Tibial artery (tissue), 4 donors: ENCODE measurements around the gene SYCE3.

Experiments
- DNase-seq, 2 donors: peaks; one replicate each; pipeline ENCODE4 v3.0.0-alpha.2; 2019
- H3K27ac ChIP-seq, 2 donors: fragments of 200-600 bp; sonication (generic) in 1 of 2; 1 replicate in 1 of 2; 2 replicates in 1 of 2; pipeline ENCODE4 v1.5.1; 2018 to 2019; ENCODE audit warnings: mild to moderate bottlenecking in 1 of 2
- H3K27me3 ChIP-seq, 2 donors: fragments of 200-600 bp; sonication (generic) in 1 of 2; one replicate each; pipeline versions ENCODE4 v1.5.1 to v1.6.0; 2016 to 2019
- H3K36me3 ChIP-seq, 3 donors: fragments of 200-600 bp; sonication (generic) in 2 of 3; one replicate each; pipeline ENCODE4 v1.5.1; 2016 to 2019; ENCODE audit warnings: mild to moderate bottlenecking in 2 of 3
- H3K4me1 ChIP-seq, 4 donors: fragments of 200-600 bp; sonication (generic) in 2 of 4; 1 replicate in 3 of 4; 2 replicates in 1 of 4; pipeline ENCODE4 v1.5.1; 2016 to 2019
- H3K4me3 ChIP-seq, 2 donors: fragments of 200-600 bp; sonication (generic) in 1 of 2; 1 replicate in 1 of 2; 2 replicates in 1 of 2; pipeline ENCODE4 v1.5.1; 2018 to 2019; ENCODE audit warnings: mild to moderate bottlenecking in 2 of 2
- H3K9me3 ChIP-seq, 3 donors: fragments of 200-600 bp; sonication (generic) in 1 of 3; one replicate each; pipeline ENCODE4 v1.5.1; 2016 to 2019
- CTCF ChIP-seq, 2 experiments: fragments of 200-600 bp in 1 of 2; fragments of 450-650 bp in 1 of 2; IDR thresholded peaks; one replicate each; pipeline ENCODE4 v1.5.1; 2017 to 2019; ENCODE audit warnings: antibody characterized with exemption in 2 of 2, mild to moderate bottlenecking in 1 of 2, moderate library complexity in 1 of 2
- intact Hi-C: fragments of 100-400 bp; cut with DNase I; formaldehyde crosslinking; loops from one replicate; pipeline ENCODE4 v1.15.0; 2023; ENCODE audit warnings: low total_unique reads

The SYCE3 gene

DNA sequence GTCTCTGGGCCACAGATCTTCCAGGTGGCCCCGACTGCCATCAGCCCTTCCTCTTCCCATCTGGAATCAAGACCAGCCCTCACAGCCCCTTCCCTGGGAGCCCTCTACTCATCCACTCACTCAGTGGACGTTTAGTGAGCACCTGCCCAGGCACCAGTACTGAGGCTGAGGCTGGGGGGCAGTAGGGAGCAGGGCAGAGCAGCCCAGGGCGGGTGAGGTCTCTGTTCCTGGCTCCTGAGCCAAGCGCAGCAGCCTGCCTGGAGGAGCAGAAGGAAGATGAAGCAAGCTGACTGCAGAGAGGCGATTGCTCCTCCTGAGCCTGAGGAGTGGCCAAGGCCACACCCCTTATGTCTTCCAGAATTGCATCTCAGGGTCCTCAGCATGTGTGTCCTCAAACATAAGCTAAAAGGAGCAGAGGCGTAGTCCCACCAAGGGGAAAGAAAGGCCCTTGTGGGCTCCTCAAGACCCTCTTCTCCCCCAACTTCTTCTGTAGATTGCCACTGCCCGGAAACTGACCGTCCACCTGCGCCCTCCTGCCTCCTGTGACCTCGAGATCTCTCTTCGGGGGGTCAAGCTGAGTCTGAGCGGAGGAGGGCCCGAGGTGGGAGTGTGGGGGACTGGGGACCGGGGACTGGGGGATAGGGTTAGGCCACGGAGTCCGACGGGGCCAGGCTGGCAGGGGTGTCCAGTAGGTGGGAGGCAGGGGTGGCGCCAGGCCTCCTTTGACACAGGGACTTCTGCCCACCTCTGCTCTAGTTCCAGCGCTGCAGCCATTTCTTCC lies 43.6 kb upstream of the SYCE3 start:
- no peaks in the 10 kb centered on the region for H3K36me3 ChIP-seq
- DNase-seq: no peak
- intact Hi-C loops: no loop called here
- TF ChIP-seq CTCF (IDR thresholded peaks at IDR 0.05): no peak
- H3K27me3 ChIP-seq: peaks cover under 1 to 94% of the 10 kb centered on the region in 2 donors
- H3K4me3 ChIP-seq: no peak overlapping the region
- H3K9me3 ChIP-seq: no peaks in the 10 kb centered on the region
- no peak overlapping the region for H3K27ac ChIP-seq
- peaks cover 0 to 1% (median 0%) of the 10 kb centered on the region in 4 donors for H3K4me1 ChIP-seq

DNA sequence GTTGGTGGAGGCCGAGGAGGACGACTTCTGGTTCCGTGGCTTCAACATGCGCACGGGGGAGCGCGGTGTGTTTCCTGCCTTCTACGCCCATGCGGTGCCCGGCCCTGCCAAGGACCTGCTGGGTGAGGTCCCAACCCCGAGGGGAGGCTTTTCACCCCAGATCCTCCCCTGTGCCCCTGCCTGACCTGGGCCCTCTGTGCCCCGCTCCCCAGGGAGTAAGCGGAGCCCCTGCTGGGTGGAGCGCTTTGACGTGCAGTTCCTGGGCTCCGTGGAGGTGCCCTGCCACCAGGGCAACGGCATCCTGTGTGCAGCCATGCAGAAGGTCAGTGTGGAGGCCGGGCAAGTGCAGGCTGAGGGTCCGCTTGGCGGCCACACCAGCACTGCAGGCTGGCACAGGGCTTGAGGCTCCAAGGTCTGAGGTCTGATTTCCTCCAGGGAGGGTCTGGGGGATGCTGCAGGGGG lies 42.9 kb upstream of the SYCE3 start:
- no peak for TF ChIP-seq CTCF (IDR thresholded peaks at IDR 0.05)
- no peaks in the 10 kb centered on the region for H3K9me3 ChIP-seq
- H3K4me3 ChIP-seq: no peak overlapping the region
- peaks cover 5 to 93% of the 10 kb centered on the region in 2 donors for H3K27me3 ChIP-seq
- intact Hi-C loops: no loop called here
- DNase-seq: no peak
- no peak overlapping the region for H3K27ac ChIP-seq
- H3K36me3 ChIP-seq: no peaks in the 10 kb centered on the region
- peaks cover 0 to 8% (median 5%) of the 10 kb centered on the region in 4 donors for H3K4me1 ChIP-seq

DNA sequence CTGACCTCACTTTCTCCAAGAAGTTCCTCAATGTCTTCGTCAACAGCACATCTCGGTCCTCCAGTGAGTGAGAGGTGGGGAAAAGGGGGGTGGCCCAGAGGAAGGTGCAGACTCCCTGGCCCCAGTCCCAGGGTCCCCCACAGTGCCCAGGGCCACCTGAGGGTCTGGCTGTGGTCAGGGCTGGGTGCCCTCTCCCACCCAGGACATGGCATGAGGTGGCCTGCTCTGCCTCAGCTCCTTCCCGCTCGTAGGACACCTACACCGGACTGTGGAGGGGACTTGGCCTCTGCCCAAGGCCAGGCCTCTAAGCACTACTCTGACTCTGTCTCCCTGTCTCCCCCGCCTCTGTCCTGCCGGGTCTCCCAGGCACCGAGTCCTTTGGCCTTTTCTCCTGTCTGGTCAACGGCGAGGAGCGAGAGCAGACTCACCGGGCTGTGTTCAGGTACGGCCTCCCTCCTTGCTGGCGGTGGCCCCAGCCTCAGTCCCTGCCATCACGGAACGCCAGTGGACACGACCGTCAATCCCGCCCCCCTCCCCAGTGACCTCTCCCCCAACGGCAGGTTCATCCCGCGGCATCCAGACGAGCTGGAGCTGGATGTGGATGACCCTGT lies 42.4 kb upstream of the SYCE3 start:
- TF ChIP-seq CTCF (IDR thresholded peaks at IDR 0.05): no peak
- Histone ChIP-seq H3K9me3 (no peaks in the 10 kb centered on the region), H3K27me3 (peaks cover 5 to 91% of the 10 kb centered on the region in 2 donors), H3K4me3 (no peak overlapping the region), H3K4me1 (peaks cover 0 to 14% (median 9%) of the 10 kb centered on the region in 4 donors), H3K27ac (no peak overlapping the region), H3K36me3 (no peaks in the 10 kb centered on the region)
- intact Hi-C loops: no loop called here
- no peak for DNase-seq

DNA sequence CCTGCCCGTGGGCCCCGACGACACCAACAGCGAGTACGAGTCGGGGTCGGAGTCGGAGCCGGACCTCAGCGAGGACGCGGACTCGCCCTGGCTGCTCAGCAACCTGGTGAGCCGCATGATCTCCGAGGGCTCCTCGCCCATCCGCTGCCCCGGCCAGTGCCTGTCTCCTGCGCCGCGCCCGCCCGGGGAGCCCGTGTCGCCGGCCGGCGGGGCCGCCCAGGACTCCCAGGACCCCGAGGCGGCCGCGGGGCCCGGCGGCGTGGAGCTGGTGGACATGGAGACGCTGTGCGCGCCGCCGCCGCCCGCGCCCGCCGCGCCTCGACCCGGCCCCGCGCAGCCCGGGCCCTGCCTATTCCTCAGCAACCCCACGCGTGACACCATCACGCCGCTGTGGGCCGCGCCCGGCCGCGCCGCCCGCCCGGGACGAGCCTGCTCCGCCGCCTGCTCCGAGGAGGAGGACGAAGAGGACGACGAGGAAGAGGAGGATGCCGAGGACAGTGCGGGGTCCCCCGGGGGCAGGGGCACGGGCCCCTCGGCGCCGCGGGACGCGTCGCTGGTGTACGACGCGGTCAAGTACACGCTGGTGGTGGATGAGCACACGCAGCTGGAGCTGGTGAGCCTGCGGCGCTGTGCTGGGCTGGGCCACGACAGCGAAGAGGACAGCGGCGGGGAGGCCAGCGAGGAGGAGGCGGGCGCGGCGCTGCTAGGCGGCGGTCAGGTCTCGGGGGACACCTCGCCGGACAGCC lies 41.7 kb upstream of the SYCE3 start:
- H3K27me3 ChIP-seq: peaks cover 5 to 91% of the 10 kb centered on the region in 2 donors

More for the DNA sequence above, 41.7 kb upstream of the SYCE3 start:
- no peak overlapping the region for H3K4me3 ChIP-seq
- intact Hi-C loops: no loop called here
- no peak for TF ChIP-seq CTCF (IDR thresholded peaks at IDR 0.05)
- no peaks in the 10 kb centered on the region for H3K9me3 ChIP-seq
- H3K36me3 ChIP-seq: no peaks in the 10 kb centered on the region
- H3K4me1 ChIP-seq: peaks cover 0 to 18% (median 10%) of the 10 kb centered on the region in 4 donors
- no peak for DNase-seq
- no peak overlapping the region for H3K27ac ChIP-seq
